ENCODE measurements around the gene IKZF1.

GRCh38 chr7:50327443-50327842 is 22.9 kb downstream of the IKZF1 start:
- TF ChIP-seq POLR2A (IDR thresholded peaks at IDR 0.05): no peak
- TF ChIP-seq, protein P1, sequence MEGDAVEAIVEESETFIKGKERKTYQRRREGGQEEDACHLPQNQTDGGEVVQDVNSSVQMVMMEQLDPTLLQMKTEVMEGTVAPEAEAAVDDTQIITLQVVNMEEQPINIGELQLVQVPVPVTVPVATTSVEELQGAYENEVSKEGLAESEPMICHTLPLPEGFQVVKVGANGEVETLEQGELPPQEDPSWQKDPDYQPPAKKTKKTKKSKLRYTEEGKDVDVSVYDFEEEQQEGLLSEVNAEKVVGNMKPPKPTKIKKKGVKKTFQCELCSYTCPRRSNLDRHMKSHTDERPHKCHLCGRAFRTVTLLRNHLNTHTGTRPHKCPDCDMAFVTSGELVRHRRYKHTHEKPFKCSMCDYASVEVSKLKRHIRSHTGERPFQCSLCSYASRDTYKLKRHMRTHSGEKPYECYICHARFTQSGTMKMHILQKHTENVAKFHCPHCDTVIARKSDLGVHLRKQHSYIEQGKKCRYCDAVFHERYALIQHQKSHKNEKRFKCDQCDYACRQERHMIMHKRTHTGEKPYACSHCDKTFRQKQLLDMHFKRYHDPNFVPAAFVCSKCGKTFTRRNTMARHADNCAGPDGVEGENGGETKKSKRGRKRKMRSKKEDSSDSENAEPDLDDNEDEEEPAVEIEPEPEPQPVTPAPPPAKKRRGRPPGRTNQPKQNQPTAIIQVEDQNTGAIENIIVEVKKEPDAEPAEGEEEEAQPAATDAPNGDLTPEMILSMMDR (IDR thresholded peaks at IDR 0.05 in 4 of 5, conservative IDR thresholded peaks at IDR 0.05 in 1 of 5): no peak
